Stimulated activated memory B cell treated with anti-CD40 and anti-IgM and Interleukin-4, amounts not matched to agents 10 μg/mL and 1 μg/mL and 100 μg/mL, for 72 hours (primary cell): ENCODE results near the gene CYB5A.

Experiments
- ATAC-seq: fragments of 150-1000 bp; cut with Tn5 transposase; 2 replicates; pipeline ENCODE4 v1.10.0; 2021
- H3K27ac Mint-ChIP-seq: one replicate; pipeline ENCODE4 v1.8.0; 2022; ENCODE audit warnings: mild to moderate bottlenecking, mixed read lengths
- H3K27me3 Mint-ChIP-seq: one replicate; pipeline ENCODE4 v1.8.0; 2022; ENCODE audit warnings: mixed read lengths
- H3K36me3 Mint-ChIP-seq: one replicate; pipeline ENCODE4 v1.8.0; 2022; ENCODE audit warnings: mixed read lengths
- H3K4me1 Mint-ChIP-seq: one replicate; pipeline ENCODE4 v1.8.0; 2022; ENCODE audit warnings: mixed read lengths
- H3K4me3 Mint-ChIP-seq: one replicate; pipeline ENCODE4 v1.8.0; 2022; ENCODE audit warnings: mild to moderate bottlenecking, moderate library complexity, mixed read lengths
- H3K9me3 Mint-ChIP-seq: one replicate; pipeline ENCODE4 v1.8.0; 2022; ENCODE audit warnings: mixed read lengths

The CYB5A gene

DNA sequence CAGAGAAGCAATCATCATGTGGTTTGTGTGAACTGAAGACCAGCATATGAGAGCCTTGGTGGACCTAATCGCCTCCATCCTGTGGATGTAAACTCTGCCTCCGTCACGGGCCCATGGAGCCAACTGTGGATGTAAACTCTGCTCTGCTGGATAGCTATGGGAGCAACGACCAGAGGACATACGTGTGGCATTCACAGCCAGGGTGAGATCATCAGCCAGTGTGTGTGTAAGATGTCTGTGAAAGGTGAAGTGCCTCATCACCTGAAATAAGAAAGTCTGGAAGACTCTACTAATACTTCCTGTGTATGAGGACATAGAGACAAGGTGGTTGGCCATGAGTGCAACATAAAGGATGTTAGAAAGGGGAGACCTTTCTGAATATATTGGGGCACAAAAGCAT is 63.5 kb downstream of the CYB5A start:
- no peaks in the 10 kb centered on the region for H3K4me1 Mint-ChIP-seq
- ATAC-seq: no peak
- no peaks in the 10 kb centered on the region for H3K36me3 Mint-ChIP-seq
- H3K27me3 Mint-ChIP-seq: peaks cover 51% of the 10 kb centered on the region
- H3K4me3 Mint-ChIP-seq: no peak overlapping the region
- H3K27ac Mint-ChIP-seq: no peak overlapping the region
- H3K9me3 Mint-ChIP-seq: no peaks in the 10 kb centered on the region

DNA sequence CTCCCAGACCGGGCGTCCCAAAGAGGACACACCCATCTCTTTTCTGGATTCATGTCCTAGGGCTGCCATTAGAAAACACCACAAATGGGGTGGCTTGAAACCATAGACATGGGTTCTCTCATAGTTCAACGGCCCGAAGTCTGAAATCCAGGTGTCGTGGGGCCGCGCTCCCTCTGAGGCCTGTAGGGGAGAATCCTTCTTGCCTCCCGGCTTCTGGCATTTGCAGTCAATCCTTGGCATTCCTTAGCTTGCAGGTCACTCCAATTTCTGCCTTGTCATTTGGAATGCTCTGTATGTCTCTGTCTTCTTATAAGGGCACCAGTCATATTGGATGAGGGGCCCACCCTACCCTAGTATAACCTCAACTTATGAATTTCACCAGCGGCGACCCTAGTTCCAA is 65.1 kb downstream of the CYB5A start:
- no peak overlapping the region for H3K4me3 Mint-ChIP-seq
- ATAC-seq: no peak
- no peaks in the 10 kb centered on the region for H3K9me3 Mint-ChIP-seq
- H3K36me3 Mint-ChIP-seq: no peaks in the 10 kb centered on the region
- peaks cover 54% of the 10 kb centered on the region for H3K27me3 Mint-ChIP-seq
- no peaks in the 10 kb centered on the region for H3K4me1 Mint-ChIP-seq
- no peak overlapping the region for H3K27ac Mint-ChIP-seq

DNA sequence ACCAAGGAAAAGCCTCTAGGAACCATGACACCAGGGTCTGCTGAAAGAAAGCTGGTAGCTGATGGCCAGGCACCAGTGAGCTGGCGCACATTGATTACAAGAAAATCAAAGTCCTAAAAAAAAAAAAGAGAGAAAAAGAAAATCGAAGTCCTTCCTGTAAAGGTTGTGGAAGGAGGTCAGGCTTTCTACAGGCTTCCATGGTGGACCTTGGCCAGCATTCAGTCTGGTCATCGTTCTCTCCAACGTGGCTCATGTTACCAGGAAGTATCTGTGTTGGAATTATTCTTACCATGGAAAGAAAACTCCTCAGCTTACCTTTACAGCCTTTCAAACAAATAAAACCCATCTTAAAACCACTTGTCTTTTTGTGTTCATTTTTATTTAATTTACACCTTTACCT is 65.6 kb downstream of the CYB5A start:
- ATAC-seq: no peak
- no peaks in the 10 kb centered on the region for H3K4me1 Mint-ChIP-seq
- no peak overlapping the region for H3K27ac Mint-ChIP-seq
- H3K27me3 Mint-ChIP-seq: peaks cover 54% of the 10 kb centered on the region
- H3K9me3 Mint-ChIP-seq: no peaks in the 10 kb centered on the region
- no peaks in the 10 kb centered on the region for H3K36me3 Mint-ChIP-seq
- H3K4me3 Mint-ChIP-seq: no peak overlapping the region

DNA sequence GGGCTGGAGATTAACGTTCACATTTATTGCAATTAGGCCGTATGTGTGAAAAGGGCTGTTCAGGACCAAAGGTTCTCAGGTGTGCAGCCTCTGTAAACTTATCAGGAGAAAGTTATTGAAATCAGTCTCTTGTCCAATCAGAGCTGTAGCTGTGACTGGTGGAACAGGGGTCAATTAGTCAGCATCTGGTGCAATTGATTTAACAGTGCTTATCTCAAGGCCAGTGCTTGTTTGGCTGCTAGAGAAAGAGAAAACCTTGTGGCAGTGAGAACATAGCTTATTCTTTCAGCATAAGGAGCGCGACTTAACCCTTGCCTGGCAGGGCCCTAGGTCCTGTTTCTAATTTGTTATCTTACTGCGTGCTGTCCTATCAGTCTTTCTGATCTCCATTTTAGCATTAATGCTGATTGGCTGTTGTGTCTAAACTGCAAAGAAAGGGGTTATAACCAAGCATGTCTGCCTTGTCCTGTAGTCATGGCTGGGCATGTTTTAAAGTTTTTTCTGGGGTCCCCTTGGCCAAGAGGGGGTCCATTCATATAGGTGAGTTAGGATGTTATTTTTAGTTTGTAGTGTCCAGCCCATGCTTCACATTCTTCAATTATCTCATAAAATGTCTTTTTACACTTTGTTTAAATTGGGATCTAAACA is 66.4 kb downstream of the CYB5A start:
- no peak overlapping the region for H3K27ac Mint-ChIP-seq
- H3K4me1 Mint-ChIP-seq: no peaks in the 10 kb centered on the region
- H3K27me3 Mint-ChIP-seq: peaks cover 54% of the 10 kb centered on the region
- no peaks in the 10 kb centered on the region for H3K9me3 Mint-ChIP-seq
- H3K36me3 Mint-ChIP-seq: no peaks in the 10 kb centered on the region
- no peak overlapping the region for H3K4me3 Mint-ChIP-seq
- ATAC-seq: no peak

DNA sequence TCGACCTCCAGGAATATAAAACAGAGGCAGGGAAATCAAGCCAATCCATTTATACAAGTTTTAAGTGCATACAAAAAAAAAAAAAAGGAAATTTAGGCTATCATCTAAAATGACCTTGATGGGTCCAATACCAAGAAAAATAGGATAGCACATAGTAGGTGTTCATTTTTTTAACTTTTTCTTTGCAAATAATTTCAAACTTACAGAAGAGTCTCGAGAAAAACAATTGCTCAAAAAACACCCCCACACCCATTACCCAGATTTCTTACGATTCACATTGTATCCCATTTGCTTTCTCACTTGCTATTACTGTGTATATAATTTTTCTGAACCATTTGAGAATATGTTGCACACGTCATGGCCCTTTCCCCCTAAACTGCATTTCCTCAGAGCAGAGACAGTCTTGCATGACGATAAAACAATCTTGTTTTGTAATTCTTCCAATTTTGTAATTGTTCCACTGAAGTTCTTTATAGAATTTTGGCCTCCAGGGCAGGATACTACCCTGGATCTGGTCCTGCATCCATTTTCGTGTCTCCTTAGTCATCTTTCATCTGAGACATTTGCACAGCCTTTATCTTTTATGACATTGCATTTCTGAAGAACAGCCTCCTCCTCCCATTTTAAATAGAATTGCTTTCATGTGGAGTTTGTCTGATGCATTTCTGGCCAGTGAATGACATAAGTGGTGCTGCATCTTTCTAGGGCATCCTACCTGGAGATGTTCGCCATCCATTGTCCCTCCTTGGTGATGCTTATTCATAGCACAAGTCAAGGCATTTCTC is 68.9 kb downstream of the CYB5A start:
- ATAC-seq: no peak
- H3K4me3 Mint-ChIP-seq: no peak overlapping the region
- H3K9me3 Mint-ChIP-seq: no peaks in the 10 kb centered on the region
- H3K4me1 Mint-ChIP-seq: no peaks in the 10 kb centered on the region
- no peak overlapping the region for H3K27ac Mint-ChIP-seq
- peaks cover 39% of the 10 kb centered on the region for H3K27me3 Mint-ChIP-seq
- H3K36me3 Mint-ChIP-seq: no peaks in the 10 kb centered on the region

DNA sequence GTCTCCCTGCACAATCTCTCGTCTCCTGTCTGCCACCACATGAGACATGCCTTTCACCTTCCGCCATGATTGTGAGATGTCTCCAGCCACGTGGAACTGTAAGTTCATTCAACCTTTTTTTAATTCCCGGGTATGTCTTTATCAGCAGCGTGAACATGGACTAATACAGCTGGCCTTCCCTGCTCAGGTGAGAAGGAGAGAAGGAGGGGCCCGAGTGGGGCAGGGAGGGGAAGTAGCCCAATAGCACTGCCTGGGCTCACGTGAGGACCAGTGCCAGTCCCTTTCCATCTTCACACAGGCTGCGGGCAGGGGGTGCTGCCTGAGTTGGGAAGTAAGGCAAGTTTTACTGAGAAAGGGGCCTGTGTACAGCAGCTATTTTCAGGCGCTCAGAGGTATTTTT is 70.7 kb downstream of the CYB5A start:
- H3K36me3 Mint-ChIP-seq: no peaks in the 10 kb centered on the region
- H3K4me1 Mint-ChIP-seq: no peaks in the 10 kb centered on the region
- H3K27me3 Mint-ChIP-seq: peaks cover 20% of the 10 kb centered on the region
- no peak for ATAC-seq
- no peak overlapping the region for H3K4me3 Mint-ChIP-seq
- no peak overlapping the region for H3K27ac Mint-ChIP-seq
- H3K9me3 Mint-ChIP-seq: no peaks in the 10 kb centered on the region

DNA sequence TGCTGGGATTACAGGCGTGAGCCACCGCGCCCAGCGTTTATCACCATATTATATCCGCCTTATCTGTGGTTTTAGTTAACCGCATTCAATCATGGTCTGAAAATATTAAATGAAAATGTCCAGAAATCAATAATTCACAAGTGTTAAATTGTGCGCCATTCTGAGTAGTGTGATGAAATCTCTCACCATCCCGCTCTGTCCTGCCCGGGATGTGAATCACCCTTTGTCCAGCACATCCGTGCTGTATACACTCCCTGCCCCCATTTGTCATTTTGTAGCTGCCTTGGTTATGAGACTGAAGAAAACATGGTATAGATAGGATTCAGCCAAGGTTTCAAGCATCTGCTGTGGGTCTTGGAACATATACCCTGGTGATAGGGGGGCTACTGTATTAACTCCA is 72.7 kb downstream of the CYB5A start:
- Mint-ChIP-seq H3K4me3 (no peak overlapping the region), H3K27me3 (peaks cover 17% of the 10 kb centered on the region), H3K4me1 (no peaks in the 10 kb centered on the region), H3K27ac (no peak overlapping the region), H3K9me3 (no peaks in the 10 kb centered on the region), H3K36me3 (no peaks in the 10 kb centered on the region)
- no peak for ATAC-seq

DNA sequence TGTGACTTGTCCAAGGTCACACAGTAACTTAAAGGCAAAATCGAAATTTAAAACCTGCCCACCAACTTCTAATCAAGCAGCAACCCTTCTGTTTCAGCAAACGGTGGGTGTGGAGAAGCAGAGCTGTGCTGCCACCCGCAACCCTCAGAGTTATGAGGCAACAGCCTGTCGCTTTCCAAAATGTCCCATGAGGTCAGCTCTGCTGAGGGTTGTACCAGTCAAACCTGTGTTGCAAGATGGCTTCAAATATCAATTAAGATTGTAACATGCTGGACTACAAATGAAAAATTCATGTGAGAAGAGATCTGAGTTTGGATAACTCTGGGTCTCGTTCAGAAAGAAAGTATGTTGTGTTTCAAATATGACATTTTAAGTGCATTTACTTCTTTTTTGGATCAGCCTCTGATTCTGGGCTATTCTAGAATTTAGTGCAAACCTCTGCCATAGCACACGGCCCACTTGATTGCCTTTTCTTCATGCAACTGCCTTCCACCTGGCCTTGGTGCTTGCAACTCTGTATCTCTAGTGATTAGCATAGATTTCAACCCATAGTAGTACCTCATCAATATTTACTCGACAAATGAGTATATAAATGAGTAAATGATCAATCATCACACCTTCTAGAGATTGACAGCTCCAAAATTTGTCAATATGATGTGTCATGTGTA is 74.2 kb downstream of the CYB5A start:
- H3K27me3 Mint-ChIP-seq: peaks cover 18% of the 10 kb centered on the region
- H3K27ac Mint-ChIP-seq: no peak overlapping the region
- no peak overlapping the region for H3K4me3 Mint-ChIP-seq
- no peak for ATAC-seq
- H3K9me3 Mint-ChIP-seq: no peaks in the 10 kb centered on the region
- H3K4me1 Mint-ChIP-seq: no peaks in the 10 kb centered on the region
- no peaks in the 10 kb centered on the region for H3K36me3 Mint-ChIP-seq

DNA sequence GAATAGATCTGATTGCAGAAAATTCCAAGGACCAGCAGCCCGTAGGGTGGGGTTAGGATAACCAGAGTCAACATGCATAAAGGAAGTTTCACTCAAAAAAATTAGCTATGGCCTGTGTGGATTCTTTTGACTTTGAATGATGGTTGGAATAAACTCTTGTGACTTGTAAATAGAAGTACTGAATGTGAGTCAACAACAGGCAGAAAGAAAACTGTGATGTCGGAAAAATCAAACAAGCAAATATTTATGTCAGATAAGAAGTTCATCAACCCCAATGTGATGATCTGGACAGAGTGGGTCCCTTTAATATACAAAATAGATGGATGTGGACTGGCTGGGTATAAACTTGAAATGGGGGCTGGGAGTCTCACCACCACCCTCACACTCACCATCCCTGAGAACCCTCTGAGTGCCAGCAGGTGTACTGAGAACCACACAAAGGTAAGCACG is 75.1 kb downstream of the CYB5A start:
- ATAC-seq: no peak
- H3K4me3 Mint-ChIP-seq: no peak overlapping the region
- H3K27me3 Mint-ChIP-seq: peaks cover 18% of the 10 kb centered on the region
- H3K36me3 Mint-ChIP-seq: no peaks in the 10 kb centered on the region
- no peaks in the 10 kb centered on the region for H3K9me3 Mint-ChIP-seq
- H3K4me1 Mint-ChIP-seq: no peaks in the 10 kb centered on the region
- no peak overlapping the region for H3K27ac Mint-ChIP-seq

DNA sequence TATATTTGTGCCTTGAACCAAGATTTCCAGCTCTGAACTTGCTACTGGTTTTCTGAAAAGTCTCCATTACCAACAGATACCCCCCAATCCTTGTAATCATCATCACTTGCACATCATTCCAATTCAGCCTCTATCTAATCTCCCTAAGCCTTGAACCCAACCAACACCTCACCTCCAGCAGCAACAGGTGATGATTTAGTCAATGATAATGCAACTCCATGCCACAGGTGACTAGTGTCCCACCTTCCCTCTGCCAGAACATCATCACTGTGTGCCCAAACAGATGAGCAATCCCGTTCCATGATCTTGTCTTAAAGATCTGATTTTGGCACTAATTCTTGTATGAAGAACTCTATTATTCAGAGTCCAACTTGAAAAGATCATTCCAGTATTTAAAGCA is 75.9 kb downstream of the CYB5A start:
- H3K27me3 Mint-ChIP-seq: peaks cover 18% of the 10 kb centered on the region
- H3K27ac Mint-ChIP-seq: no peak overlapping the region
- H3K4me1 Mint-ChIP-seq: no peaks in the 10 kb centered on the region
- H3K36me3 Mint-ChIP-seq: no peaks in the 10 kb centered on the region
- H3K9me3 Mint-ChIP-seq: no peaks in the 10 kb centered on the region
- H3K4me3 Mint-ChIP-seq: no peak overlapping the region
- ATAC-seq: no peak

DNA sequence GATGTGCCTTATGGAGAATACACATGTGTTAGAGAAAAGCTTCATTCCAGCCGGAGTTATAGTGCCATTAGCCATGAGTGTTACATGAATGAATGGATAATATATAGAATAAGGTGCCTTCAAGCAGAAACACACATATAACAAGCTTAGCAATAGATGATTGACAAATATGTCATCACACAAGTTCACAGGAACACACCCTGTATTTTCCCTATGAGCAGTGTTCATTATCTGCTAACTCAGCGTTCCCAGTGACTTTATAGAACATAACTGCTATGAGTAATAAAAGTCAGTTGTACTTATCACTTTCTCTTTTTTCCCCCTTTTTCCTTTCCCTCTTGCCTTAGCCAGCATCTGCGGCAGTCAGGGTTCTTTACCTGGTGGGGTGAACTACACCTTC is 78.3 kb downstream of the CYB5A start:
- Mint-ChIP-seq H3K4me1 (no peaks in the 10 kb centered on the region), H3K27me3 (peaks cover 27% of the 10 kb centered on the region), H3K36me3 (no peaks in the 10 kb centered on the region), H3K27ac (no peak overlapping the region), H3K9me3 (no peaks in the 10 kb centered on the region), H3K4me3 (no peak overlapping the region)
- ATAC-seq: no peak

DNA sequence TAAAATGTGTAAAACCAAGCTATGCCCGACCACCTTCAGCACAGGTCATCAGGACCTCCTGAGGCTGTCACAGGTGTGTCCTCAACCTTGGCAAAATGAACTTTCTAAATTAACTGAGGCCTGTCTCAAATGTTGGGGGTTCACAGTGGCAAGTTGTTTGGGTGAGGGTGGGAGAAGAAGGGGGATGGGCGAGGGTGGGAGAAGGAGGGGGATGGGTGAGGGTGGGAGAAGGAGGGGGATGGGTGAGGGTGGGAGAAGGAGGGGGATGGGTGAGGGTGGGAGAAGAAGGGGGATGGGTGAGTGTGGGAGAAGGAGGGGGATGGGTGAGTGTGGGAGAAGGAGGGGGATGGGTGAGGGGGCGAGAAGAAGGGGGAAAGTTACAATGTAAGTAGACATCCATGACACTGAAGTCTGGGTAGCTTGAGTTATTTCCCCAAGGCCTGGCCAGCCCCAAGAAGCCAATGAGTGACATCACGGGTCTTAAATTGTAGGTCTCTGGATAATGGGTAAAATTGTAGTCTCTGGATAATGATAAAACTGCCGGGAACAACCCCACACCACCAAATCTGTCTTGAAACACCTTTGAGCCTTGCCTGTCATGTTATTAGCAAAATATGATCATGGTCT is 87.1 kb downstream of the CYB5A start:
- H3K4me3 Mint-ChIP-seq: no peak overlapping the region

DNA sequence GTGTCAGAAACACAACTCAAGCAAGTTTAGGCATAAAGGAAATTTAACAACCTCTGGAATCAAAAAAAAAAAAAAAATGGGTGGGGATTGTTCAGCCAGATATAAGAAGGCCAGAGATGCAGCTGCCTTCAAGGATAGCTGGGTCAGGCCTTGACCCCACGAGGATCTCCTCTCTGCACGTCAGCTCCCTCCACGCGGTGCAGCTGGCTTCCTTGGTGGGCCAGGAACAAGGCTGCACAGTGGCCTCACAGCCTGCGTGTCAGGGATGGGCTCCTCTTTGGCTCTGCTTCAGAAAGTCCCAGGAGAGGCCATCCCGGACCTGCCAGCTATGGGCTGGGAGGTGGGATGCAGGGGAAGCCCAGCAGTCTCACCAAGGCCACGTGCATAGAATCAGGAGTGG is 88.0 kb downstream of the CYB5A start:
- Mint-ChIP-seq H3K36me3 (no peaks in the 10 kb centered on the region), H3K9me3 (no peaks in the 10 kb centered on the region), H3K27ac (no peak overlapping the region), H3K4me1 (peaks cover 1% of the 10 kb centered on the region), H3K4me3 (no peak overlapping the region), H3K27me3 (no peaks in the 10 kb centered on the region)
- no peak for ATAC-seq

More for the DNA sequence above, 87.1 kb downstream of the CYB5A start:
- Mint-ChIP-seq H3K9me3 (no peaks in the 10 kb centered on the region), H3K27ac (no peak overlapping the region), H3K4me1 (no peaks in the 10 kb centered on the region), H3K27me3 (peaks cover 7% of the 10 kb centered on the region), H3K36me3 (no peaks in the 10 kb centered on the region)
- no peak for ATAC-seq
